GM19455 (cell line): Measurements from ENCODE around the gene SIM1.

ENCODE experiments used
- ATAC-seq: cut with Tn5 transposase; IDR thresholded peaks from one replicate; pipeline ENCODE4 v1.9.1; 2021; ENCODE audit not compliant: unreplicated experiment

The SIM1 gene

DNA sequence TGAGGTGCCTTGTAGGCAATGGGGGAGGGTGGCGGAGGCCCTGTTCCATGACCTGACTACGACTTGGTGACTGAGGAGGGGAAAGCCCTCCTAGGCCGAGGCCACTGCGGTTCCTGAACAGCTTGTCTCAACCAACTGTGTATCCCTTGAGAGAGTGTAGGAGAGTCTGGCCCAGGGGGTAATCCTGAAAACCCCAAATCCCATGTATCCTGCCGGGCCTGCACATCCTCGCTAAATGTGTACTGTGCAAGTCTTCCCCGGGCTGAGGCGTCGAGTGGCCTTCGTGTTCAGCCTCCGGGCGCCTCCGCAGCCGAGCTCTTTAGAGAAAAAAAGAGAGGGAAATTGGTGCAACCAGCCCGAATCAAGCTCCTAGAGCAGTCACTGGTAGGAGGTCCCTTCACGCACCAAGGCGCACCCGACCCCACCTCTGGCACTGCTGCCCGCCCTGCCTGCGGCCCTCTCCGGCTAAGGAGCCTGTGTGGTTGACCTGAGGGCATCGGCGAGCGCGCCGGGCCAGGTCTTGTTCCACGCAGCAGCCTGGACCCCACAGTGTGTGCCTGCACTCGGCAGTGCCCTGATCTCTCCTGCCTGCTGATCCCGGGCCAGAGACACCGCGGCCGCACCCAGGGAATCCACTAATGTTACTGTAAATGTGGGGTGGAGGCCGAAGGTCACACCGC is 7.3 kb downstream of the SIM1 start:
- no peak for ATAC-seq

DNA sequence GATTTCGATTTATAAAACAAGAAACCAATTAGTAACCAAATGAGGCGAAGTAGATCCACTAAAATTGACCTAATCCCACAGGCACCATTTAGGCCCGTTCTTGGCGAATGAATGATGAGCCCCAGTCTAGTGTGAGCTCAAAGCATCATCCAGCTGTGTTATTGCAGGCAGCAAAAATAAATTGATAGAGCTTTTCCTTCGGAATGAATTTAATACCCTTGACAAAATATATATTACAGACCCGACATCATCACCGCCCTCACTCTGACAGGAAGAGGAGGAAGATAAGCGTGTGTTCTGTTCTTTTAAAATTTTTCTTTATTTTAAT is 7.8 kb downstream of the SIM1 start:
- no peak for ATAC-seq

DNA sequence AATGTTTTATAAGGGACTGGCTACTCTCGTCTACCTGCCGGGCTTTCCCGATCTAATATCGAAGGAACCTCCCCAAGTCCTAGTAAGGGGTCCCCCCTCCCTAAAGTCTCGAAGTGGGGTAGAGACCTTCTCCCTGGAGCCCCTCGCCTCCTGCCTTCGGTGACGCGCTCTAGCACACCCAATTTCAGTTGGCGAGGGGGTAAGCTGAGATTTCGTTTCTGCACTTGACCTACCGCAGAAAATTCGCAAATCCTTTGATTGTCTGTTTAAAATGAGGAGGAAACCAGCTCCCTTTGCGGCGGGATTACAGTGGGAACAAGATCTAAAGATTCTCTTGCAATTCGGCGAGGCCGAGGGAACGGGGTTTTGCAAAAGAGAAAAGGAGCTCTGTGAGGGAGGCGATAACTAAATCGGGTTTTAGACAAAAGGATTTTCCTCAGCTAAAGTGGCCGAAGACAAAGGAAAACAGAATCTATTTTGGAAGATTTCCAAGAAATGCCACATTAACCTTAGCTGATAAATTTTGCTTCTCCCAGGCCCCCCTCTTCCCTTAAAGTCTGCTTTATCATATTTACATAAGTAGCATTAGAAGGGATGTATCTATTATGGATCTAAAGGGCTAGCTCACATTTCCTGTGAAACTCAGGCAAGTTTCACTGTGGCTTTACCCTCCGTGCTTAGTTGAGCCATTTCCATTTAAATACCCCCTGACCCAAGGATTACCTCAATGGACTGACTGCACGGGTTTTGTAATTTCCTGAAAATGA is 8.4 kb downstream of the SIM1 start:
- ATAC-seq: no peak

DNA sequence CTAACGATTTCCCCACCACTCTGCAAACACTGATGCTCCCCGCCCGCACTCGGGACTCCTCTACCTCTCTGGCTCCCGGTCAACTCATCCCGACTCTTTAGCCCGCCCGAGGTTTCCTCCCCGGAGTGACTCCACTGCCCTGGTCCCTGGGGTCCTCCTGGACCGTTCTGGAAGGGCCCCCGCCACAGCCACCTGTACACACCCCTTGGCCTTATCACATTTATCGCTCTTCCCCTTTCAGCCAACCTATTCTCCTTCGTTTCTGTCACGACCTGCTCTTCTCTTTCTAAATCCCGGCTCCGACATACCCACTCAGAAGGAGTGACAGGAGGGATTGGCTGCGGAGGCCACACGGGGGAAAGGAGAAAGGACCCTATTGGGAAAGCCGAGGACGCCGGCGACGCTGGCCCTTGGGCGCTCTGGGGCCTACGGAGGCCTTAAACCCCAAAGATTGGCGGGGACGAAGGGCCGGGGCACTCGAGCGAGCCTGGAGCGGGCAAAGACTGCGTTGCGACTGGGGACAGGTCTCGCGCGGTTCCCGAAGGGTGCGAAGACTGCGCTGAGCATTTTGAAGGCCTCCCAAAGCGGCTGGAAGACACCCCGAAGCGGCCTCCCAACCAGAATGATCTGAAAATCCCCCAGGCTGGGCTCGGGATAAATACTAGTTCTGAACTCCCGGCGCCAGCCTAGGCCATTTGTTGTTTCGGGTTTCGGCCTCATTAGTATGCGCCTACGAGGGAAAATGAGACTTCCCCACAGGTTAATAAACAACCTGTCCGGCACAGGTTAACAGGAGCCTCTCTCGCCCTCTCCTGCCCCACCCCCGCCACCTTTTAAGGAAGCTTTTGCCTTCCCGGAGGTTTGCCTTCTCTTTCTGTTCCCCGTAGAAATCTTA is 9.2 kb downstream of the SIM1 start:
- ATAC-seq: no peak

DNA sequence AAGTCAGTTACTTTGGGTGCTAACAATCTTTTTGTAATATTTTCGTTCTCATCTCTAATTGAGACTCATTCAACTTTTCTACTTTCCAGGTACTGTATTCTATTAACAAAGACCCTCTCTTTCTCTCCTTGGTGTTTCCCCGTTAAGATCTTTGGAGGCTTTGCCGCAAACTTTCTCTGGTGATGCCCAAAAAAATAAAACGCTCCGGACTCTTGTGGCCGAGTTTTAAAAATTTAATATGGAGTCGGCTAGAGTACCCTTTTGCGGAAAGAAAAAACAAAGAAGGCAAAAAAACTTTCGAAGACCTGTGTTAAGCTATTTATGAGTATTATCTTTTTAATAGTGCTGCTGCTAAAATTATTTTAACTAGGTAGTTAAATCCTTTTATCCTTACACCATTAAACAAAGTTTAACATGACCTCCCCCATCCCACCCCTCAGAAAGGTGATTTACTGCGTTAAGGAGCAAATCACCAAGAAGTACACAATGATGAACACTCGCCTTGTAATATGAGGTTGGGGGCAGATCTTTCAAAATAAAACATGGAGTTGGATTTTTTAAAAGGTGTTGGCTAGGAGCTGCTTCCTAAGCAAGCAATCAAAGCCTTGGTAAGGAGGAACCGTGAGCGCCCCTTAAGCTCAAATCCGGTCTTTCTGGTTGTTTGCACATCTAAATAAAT is 10.0 kb downstream of the SIM1 start:
- ATAC-seq: no peak

DNA sequence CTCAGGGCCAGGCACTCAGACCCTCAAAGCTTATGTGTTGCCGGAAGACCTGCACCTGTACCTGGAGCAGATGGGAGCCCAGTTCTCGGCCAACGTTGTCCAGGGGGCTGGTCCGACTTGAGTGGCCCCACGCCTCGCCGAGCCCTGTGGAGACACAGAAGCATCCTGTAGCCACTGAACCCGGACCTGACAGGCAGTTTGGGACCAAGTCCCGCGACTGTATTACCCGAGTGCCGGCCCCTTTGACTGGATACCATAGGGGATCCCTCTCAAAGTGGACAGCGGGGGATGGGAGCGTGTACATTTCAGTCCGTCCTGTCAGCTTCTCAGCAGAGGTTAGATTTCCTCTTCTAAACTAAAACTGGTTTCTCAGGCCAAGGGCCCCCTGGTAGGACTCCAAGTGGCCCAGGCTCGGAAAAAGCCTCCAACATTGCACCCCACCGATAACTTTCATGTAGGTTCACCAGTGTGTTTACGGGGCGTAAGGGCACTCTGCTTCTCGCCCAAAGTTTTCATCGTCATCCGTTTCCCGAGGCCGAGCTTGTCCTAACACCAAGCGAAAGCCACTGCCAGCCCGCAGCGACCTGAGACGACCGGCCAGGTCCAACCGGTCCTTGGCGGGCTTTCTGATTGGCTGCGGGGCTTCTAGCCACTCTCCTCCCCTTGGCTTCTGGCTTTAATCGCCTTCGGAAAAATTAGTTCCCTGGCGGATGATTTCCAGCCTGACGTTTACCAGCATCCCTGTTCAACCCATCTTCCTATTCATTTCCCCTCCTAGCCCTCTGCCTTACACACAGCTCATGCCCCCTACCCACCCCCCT is 10.8 kb downstream of the SIM1 start:
- ATAC-seq: no peak

DNA sequence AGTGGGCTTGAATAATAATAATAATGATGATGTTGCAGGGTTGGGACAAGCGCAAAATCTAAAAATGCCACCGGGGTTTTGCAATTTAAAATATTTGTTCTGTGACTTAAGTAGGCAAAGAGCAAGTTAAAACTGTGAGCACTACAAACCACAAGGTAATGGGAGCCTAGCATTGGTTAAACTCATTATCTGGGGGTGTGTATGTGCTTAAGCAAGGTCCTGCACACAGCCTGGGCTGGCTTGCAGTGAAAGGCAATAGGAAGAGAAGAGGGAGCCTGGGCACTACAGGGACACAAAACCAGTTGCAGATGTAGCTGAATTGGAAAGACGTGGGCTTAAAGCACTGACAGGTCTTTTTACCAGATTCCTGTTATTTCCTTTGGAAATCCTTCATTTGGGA is 11.7 kb downstream of the SIM1 start:
- no peak for ATAC-seq

DNA sequence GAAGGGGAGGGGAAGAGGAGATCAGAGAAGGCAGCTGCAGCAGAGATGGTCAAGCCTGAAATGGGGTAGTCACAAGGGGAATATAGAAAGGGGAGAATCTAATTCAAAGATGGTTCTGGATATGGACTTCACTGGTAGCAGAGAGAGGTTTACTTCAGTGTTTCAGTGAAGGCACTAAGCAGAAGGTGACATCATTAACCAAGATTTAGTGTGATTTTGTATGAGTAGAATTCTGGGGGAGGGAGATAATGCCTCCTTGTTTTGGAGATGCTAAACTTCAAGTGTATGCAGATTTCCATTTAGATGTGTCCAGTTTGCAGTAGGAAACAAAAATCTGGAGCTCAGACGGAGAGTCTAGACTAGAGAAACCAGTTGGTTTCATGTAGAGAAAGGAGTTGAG is 13.1 kb downstream of the SIM1 start:
- ATAC-seq: no peak

DNA sequence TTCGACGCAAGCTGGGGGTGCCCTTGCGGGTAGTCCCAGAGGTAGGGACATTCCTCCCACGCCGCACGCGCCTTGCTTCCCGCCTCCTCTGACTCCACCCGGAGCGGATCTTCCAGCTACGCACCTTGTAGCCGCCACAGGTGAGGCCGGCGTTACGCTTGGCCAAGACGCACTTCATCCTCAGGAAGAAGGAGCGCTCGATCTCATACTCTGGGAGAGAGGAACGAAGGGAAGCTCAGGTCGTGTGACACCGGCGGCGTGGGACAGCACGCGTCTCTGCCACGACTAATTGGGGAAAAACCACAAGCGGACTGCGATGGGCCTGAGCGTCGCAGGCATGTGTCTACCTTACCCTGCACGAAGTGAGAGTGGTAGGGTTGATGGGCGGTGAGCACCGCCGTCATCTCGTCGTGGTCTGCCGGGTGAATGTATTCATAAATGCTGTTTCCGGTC is 15.5 kb downstream of the SIM1 start:
- ATAC-seq: no peak

DNA sequence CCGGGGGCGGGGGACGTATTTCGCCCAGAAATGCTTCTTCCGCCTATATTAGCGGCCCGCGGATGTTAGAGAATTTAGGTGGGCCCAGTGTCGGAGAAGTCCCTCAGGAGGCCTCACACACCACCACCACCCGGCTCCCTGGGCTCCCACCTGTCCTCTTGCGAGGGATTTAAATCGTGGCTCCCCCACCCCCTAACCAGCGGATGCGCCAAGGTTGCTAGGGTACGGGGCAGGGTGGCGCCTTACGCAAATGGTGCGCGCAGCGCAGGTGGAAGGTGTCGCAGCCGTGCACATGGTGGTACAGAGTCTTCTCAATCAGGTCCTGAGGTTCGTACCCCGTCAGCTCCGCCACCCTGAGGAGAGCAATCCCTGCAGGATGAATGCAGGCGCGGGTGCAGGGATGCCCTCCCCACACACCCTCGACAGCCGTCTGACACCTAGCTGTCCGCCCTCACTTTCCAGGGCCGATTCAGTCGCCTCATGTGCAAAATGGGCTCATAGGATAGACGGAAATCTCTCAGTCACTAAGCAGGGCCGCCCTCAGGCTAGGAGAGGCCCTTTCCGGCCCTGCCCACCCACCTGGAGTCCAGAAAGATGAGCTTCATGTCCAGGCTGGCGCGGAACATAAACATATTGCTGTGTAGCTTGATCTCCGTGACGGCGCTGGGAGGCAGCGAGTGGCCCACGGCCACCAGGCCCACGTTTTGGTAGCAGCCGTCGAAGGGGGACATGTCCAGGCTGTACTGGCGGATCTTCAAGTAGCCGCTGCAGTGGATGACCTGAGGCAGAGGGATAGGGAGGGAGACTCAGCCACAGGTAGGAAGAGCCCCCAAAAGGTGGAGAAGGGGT is 16.6 kb downstream of the SIM1 start:
- no peak for ATAC-seq

DNA sequence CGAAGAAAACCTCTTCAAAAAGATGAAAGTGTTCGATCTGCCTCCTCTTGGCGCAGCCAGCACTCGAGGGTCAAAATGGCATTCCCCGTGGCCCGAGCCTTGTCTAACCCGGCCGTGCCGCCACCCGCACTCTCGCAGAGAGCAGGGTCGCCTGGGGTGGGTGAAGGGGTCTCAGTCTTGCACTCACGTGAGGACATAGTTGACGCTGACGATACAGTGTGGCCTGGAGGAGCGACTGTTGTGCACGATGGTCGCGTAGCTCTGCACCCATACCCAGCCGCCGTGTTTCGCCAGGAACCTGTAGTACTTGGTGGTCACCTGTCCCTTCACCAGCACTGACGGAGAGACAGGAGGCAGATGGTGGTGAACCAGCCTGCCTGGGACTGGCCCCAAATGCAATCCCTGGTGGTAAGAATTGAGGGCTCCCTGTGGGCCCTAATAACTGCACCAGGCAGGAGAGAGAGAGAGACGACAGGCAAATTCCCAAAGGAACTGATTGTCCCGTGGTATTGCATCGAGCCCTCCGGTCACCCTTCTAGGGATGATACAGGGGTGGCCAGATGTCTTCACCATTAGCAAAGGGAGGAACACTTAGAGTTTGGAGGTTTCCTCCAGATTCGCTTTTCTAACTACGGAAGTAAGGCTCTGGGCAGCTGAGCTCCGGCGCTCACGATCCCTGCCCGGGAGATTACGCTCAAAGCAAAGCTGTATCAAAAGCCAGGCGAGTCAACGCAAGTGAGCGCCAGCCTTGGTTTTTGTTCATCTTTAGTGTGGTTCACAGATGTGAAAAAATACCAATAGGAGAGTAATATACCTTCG is 17.4 kb downstream of the SIM1 start:
- no peak for ATAC-seq

DNA sequence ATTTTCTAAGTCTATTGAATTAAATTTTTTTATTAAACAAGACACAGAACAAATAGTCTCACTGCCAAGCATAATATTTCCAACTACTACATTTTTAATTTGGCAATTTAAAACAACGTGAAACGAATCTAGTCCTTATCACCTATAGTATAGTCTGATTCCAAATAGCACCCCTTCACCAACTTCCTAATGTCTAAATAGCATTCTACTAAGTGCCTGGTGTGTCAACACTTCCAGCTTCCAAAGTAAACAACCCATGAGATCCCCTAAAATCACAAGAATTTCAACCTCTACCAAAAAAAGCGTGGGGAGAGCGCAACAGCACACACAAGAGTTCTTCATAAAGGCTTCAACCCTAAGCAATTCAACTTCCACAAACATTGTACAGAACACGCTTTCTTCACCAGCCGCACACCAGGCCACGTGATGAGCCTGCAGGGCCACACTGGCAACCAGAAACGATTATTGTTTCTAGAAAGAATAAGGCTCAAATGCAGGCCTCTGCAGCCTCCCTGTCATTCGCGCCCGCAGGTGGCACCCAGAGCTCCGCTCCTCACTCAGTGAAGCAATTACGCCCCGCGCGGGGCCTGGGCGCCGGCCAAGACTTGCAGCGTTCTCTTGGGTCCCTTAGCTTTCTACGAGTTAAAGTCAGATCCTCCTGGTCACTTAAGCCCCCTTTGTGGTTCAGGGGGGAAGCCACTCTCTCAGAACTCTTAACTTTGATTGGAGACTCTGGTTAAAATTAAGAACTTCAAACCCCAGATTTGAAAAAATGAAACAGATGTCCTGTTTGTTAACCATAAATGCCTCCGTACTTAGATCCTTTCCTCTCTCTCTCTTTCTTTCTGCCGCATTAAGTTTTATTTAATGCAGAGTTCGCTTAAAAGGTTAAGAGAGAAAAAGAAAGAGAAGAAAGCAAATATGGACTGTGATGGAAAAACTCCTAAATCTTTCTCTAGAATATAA is 18.3 kb downstream of the SIM1 start:
- ATAC-seq: no peak

DNA sequence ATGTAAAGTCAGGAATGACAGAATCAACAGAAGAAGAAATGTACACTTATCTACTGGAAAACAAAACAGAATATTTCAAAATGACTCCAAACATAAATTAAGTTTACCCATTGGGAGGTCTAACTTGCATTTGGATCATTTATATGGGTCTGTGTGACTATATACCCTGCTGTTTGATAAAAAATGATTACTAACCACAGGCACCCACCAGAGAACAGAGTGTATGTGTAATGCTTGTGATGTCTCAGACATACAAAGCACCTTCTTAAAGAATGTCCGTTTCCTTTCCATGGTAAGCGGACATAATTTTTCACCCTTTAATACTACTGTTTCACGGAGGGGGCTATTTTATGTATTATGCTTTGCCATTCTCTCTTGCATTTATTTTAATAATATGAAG is 19.2 kb downstream of the SIM1 start:
- ATAC-seq: no peak

DNA sequence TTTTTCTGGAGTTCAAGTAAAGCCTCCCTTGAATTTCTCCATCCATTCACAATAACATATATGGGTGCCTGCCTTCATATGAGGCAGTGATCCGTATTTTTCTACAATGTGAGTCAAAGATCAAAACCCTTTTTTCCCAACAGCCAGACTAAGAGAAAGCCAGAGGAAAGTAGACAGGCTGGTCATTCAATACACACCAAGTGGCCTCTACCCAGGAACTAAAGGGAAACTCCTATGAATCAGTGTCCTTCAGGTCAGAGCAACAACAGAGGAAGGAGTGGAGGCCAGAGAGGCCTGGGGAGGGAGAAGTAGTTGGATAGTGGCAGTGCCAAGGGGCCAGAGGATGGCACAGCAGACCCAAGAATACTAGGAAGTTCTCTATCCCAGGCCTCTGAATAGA is 23.8 kb downstream of the SIM1 start:
- no peak for ATAC-seq

DNA sequence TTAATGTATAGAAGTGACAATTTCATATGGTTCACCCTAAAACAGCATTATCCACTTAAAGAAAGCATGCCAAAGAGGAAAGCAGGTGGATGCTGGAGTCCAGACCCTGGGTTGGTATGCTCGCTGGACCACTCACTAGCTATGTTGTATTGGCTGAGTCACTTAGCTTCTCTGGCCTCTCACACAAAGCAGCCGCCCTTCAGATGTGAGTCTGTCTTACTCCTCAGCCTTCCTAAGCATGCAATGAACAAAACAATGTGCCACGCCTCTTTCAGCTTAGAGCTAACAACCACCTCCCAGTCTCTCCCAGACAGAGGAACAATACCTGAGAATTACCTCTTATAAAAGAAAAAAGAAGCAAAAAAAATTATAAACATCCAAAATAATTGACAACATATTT is 29.4 kb downstream of the SIM1 start:
- ATAC-seq: no peak

DNA sequence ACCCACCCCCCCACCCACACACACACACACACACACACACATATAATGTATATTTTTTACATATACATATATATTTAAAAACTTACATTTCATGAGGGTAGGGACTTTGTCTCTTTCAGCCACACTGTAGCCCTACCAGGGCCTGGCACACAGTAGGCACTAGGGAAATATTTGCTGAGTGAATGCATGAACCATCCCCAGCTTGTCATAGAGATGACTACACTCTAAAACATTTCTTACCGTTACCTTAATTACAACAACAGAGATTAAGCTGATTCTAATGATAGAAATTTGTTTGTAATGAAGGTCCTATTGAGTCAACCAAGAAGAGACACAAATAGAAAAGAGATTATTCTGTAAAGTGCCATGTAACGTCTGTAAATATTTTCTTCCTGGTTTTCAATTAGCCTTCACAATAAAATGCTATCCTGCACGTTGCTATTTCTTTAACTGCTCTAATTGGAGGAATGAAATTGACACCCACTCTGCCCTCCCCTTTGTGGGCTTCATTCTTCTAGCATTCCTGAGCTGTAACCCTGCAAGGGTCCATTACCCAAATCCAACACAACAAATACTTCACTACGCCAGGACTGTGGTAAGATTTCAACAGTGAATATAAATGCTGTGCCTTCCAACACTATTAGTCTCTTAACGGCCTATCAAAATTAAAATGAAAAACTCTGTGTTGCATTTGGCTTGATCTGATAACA is 30.8 kb downstream of the SIM1 start:
- ATAC-seq: no peak

DNA sequence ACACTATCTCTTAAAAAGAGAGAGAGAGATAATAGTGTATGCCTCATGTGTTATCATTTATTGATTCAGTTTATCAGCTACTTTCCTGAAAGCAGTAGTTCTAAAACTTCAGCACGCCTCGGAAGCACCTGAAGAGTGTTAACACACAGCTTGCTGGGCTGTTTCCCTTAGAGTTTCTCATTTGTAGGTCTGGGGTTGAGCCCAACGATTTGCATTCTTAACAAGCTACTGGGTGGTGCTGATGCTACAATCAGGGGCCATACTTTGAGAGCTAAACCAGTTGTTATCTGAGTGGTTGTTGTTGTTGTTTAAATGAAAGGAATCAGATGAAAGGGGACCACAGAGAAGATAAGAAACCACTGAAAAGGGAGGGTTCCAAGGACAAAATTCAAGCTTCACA is 32.6 kb downstream of the SIM1 start:
- no peak for ATAC-seq
